K562 (cell line): Measurements from ENCODE around the gene PSAP. TPM values are rescaled to one million over a fixed set of nuclear protein-coding genes. Genes with fewer than 3 reads are reported as not detected.

Source experiments
- ASH1L ChIP-seq: fragments of 450-650 bp; IDR thresholded peaks from 2 replicates; pipeline ENCODE4 v1.6.1; 2018; ENCODE audit warnings: borderline replicate concordance, mild to moderate bottlenecking, low read depth; ENCODE audit not compliant: partially characterized antibody
- CBFB ChIP-seq: sonication (generic); formaldehyde crosslinking; IDR thresholded peaks from 2 replicates; pipeline ENCODE4 v1.4.0; 2020; ENCODE audit warnings: mild to moderate bottlenecking, missing genetic modification reagents
- CREM ChIP-seq: IDR thresholded peaks from 2 replicates; pipeline ENCODE4 v1.6.1; 2014; ENCODE audit warnings: antibody characterized with exemption, low read depth
- EGR1 ChIP-seq: fragments of 450-650 bp; conservative IDR thresholded peaks from 2 replicates; pipeline ENCODE4 v1.6.1; 2017; ENCODE audit warnings: mild to moderate bottlenecking
- HEY1 ChIP-seq: fragments of 250-450 bp; sonication (Bioruptor Pico); IDR thresholded peaks from 2 replicates; pipeline ENCODE4 v1.5.0; 2020; ENCODE audit warnings: mild to moderate bottlenecking, moderate library complexity, borderline replicate concordance
- JUND ChIP-seq, 2 experiments: IDR thresholded peaks; 2 replicates in 1 of 2; 3 replicates in 1 of 2; pipeline ENCODE4 v1.6.1; 2011; ENCODE audit warnings: borderline replicate concordance in 2 of 2, low read depth in 2 of 2, low read length in 2 of 2, improper control_type of control experiment in 1 of 2, missing biosample characterization in 1 of 2, missing genetic modification characterization in 1 of 2, missing genetic modification reagents in 1 of 2
- SMARCA5 ChIP-seq: fragments of 450-650 bp; IDR thresholded peaks from 2 replicates; pipeline ENCODE4 v1.6.1; 2016
- ZNF124 ChIP-seq: sonication (generic); formaldehyde crosslinking; IDR thresholded peaks from 2 replicates; pipeline ENCODE4 v1.8.1; 2022; ENCODE audit warnings: missing genetic modification reagents
- polyA plus RNA-seq, 8 experiments: library from polyadenylated mRNA; depleted of rRNA in 4 of 8; stranded (reverse) in 5 of 8; unstranded in 3 of 8; fragments of >200 nt; fragmentation: Nextera tagmentation in 2 of 8; fragmentation: Illumina TruSeq in 1 of 8; extraction: Ambion mirVana in 2 of 8; extraction: Trizol in 1 of 8; gene quantifications; 2 replicates each; pipeline versions ENCODE4 v1.2.1 to v1.2.3, GENCODE V29; 2011 to 2014; ENCODE audit warnings: inconsistent platforms in 1 of 8, missing spikeins in 1 of 8
- total RNA-seq, 7 experiments: library from RNA; depleted of rRNA in 6 of 7; stranded (reverse); fragments of >200 nt in 6 of 7; fragmentation: Illumina TruSeq in 2 of 7; extraction: Trizol in 2 of 7; gene quantifications; 2 replicates each; pipeline versions ENCODE4 v1.2.1 to v1.2.3, GENCODE V29; 2011 to 2021; ENCODE audit warnings: low replicate concordance in 1 of 7
- TF ChIP-seq, protein P1 (sequence below): fragments of 250-450 bp; sonication (Bioruptor Pico); IDR thresholded peaks from 2 replicates; pipeline ENCODE4 v1.8.0; 2021; ENCODE audit warnings: borderline replicate concordance, mild to moderate bottlenecking, moderate library complexity; ENCODE audit not compliant: poor library complexity, severe bottlenecking
- TF ChIP-seq, protein P2 (sequence below): sonication (generic); formaldehyde crosslinking; IDR thresholded peaks from 2 replicates; pipeline ENCODE4 v1.8.0; 2022; ENCODE audit warnings: missing genetic modification reagents, mild to moderate bottlenecking, moderate library complexity, borderline replicate concordance
- TF ChIP-seq, protein P3 (sequence below): sonication (generic); formaldehyde crosslinking; IDR thresholded peaks from 2 replicates; pipeline ENCODE4 v1.4.0; 2020; ENCODE audit warnings: mild to moderate bottlenecking, missing genetic modification reagents
- TF ChIP-seq, protein P4 (sequence below): sonication (generic); formaldehyde crosslinking; IDR thresholded peaks from 2 replicates; pipeline ENCODE4 v1.8.0; 2023; ENCODE audit warnings: mild to moderate bottlenecking, missing genetic modification reagents
- TF ChIP-seq, protein P5 (sequence below): IDR thresholded peaks from 2 replicates; pipeline ENCODE4 v1.6.1; 2016; ENCODE audit warnings: missing genetic modification characterization, missing compliant biosample characterization

PSAP gene
- total and polyA plus RNA-seq, 9 of the 15 experiments (the other 6 are each of a cell fraction or from before 2014, with no cell fraction given): 245 to 700 (median 429) TPM

DNA sequence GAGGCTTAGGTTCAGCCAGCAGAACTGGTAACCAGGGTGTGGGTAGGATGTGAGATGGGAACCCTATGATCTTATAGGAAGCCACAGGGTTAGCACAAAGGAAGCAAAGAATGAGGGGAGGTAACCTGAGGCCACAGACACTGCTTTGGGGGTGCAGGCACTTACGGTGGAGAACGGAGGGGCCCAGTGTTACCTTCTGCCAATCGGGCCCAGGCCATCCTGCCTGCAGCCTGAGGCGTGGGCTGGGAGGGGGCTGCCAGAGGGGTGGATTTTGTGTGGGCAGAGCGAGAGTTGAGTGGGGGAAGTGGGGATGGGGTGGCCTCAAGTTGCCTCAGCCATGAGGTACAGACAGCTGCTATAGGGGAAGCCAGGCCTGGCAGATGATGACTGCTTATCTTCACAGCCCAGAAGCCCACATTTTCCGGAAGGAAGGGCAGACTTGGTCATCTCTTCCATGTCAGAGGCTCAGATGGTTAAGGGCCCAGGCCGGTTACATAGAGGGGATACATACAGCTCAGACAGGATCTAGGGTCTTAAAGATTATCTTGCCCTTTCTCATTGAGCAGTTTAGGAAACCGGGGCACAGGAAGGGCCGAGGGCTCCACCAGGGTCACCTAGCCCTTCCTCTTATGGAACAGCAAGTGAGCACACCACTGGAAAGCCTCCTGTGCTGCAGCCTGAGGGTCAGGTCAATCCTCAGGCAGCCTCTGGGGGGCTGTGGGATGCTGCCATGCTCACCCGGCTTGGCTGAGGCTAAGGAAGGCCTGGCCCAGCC, 53.3 kb downstream of the PSAP start (continued):
- no peak for TF ChIP-seq CBFB (CRISPR knock-in tag)
- TF ChIP-seq, protein P1, sequence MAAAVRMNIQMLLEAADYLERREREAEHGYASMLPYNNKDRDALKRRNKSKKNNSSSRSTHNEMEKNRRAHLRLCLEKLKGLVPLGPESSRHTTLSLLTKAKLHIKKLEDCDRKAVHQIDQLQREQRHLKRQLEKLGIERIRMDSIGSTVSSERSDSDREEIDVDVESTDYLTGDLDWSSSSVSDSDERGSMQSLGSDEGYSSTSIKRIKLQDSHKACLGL (CRISPR knock-in tag): no peak
- no peak for TF ChIP-seq SMARCA5
- TF ChIP-seq JUND (IDR thresholded peaks at IDR 0.05; ENCODE audit: borderline replicate concordance, low read depth, low read length): peak; percentile 71
- no peak; the same call in 2 of the 3 replicates for TF ChIP-seq JUND (tag; IDR thresholded peaks at IDR 0.05; ENCODE audit: borderline replicate concordance, low read depth, low read length)
- no peak for TF ChIP-seq ZNF124 (CRISPR knock-in tag)
- TF ChIP-seq, protein P2, sequence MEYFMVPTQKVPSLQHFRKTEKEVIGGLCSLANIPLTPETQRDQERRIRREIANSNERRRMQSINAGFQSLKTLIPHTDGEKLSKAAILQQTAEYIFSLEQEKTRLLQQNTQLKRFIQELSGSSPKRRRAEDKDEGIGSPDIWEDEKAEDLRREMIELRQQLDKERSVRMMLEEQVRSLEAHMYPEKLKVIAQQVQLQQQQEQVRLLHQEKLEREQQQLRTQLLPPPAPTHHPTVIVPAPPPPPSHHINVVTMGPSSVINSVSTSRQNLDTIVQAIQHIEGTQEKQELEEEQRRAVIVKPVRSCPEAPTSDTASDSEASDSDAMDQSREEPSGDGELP: peak; percentile 95
- peak; percentile 95 for TF ChIP-seq EGR1
- TF ChIP-seq, protein P3, sequence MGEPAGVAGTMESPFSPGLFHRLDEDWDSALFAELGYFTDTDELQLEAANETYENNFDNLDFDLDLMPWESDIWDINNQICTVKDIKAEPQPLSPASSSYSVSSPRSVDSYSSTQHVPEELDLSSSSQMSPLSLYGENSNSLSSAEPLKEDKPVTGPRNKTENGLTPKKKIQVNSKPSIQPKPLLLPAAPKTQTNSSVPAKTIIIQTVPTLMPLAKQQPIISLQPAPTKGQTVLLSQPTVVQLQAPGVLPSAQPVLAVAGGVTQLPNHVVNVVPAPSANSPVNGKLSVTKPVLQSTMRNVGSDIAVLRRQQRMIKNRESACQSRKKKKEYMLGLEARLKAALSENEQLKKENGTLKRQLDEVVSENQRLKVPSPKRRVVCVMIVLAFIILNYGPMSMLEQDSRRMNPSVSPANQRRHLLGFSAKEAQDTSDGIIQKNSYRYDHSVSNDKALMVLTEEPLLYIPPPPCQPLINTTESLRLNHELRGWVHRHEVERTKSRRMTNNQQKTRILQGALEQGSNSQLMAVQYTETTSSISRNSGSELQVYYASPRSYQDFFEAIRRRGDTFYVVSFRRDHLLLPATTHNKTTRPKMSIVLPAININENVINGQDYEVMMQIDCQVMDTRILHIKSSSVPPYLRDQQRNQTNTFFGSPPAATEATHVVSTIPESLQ (CRISPR knock-in tag): peak; percentile 26; the same call in 1 of the 2 replicates
- TF ChIP-seq, protein P4, sequence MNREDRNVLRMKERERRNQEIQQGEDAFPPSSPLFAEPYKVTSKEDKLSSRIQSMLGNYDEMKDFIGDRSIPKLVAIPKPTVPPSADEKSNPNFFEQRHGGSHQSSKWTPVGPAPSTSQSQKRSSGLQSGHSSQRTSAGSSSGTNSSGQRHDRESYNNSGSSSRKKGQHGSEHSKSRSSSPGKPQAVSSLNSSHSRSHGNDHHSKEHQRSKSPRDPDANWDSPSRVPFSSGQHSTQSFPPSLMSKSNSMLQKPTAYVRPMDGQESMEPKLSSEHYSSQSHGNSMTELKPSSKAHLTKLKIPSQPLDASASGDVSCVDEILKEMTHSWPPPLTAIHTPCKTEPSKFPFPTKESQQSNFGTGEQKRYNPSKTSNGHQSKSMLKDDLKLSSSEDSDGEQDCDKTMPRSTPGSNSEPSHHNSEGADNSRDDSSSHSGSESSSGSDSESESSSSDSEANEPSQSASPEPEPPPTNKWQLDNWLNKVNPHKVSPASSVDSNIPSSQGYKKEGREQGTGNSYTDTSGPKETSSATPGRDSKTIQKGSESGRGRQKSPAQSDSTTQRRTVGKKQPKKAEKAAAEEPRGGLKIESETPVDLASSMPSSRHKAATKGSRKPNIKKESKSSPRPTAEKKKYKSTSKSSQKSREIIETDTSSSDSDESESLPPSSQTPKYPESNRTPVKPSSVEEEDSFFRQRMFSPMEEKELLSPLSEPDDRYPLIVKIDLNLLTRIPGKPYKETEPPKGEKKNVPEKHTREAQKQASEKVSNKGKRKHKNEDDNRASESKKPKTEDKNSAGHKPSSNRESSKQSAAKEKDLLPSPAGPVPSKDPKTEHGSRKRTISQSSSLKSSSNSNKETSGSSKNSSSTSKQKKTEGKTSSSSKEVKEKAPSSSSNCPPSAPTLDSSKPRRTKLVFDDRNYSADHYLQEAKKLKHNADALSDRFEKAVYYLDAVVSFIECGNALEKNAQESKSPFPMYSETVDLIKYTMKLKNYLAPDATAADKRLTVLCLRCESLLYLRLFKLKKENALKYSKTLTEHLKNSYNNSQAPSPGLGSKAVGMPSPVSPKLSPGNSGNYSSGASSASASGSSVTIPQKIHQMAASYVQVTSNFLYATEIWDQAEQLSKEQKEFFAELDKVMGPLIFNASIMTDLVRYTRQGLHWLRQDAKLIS (CRISPR knock-in tag): no peak
- TF ChIP-seq HEY1 (CRISPR knock-in tag): no peak
- TF ChIP-seq, protein P5, sequence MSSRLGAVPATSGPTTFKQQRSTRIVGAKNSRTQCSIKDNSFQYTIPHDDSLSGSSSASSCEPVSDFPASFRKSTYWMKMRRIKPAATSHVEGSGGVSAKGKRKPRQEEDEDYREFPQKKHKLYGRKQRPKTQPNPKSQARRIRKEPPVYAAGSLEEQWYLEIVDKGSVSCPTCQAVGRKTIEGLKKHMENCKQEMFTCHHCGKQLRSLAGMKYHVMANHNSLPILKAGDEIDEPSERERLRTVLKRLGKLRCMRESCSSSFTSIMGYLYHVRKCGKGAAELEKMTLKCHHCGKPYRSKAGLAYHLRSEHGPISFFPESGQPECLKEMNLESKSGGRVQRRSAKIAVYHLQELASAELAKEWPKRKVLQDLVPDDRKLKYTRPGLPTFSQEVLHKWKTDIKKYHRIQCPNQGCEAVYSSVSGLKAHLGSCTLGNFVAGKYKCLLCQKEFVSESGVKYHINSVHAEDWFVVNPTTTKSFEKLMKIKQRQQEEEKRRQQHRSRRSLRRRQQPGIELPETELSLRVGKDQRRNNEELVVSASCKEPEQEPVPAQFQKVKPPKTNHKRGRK: no peak
- no peak for TF ChIP-seq ASH1L
- TF ChIP-seq CREM: peak; percentile 71; the same call in 1 of the 2 replicates
